K562 (cell line): ENCODE results near the gene TMEM170A. TPM values are rescaled to one million over a fixed set of nuclear protein-coding genes. Genes with fewer than 3 reads are reported as not detected.

ENCODE experiments used
- CAMTA2 ChIP-seq: fragments of 250-450 bp; sonication (Bioruptor Pico); conservative IDR thresholded peaks from 2 replicates; pipeline ENCODE4 v1.5.1; 2022
- EP300 ChIP-seq: IDR thresholded peaks from 2 replicates; pipeline ENCODE4 v1.6.1; 2012; ENCODE audit warnings: low read length, improper control_type of control experiment
- HDAC2 ChIP-seq: fragments of 450-650 bp; IDR thresholded peaks from 2 replicates; pipeline ENCODE4 v1.6.1; 2016; ENCODE audit warnings: mild to moderate bottlenecking
- KLF13 ChIP-seq: fragments of 450-650 bp; IDR thresholded peaks from 2 replicates; pipeline ENCODE4 v1.6.1; 2016; ENCODE audit warnings: missing genetic modification characterization, low read depth, mild to moderate bottlenecking, missing compliant biosample characterization, moderate library complexity, borderline replicate concordance
- NFRKB ChIP-seq: fragments of 450-650 bp; IDR thresholded peaks from 2 replicates; pipeline ENCODE4 v1.6.1; 2016; ENCODE audit warnings: low read depth
- NR4A1 ChIP-seq, 2 experiments: fragments of 250-450 bp in 1 of 2; fragments of 450-650 bp in 1 of 2; sonication (Bioruptor Pico) in 1 of 2; IDR thresholded peaks; 2 replicates each; pipeline versions ENCODE4 v1.4.0 to v1.6.1; 2016 to 2020; ENCODE audit warnings: mild to moderate bottlenecking in 2 of 2, missing compliant biosample characterization in 1 of 2, missing genetic modification characterization in 1 of 2, moderate library complexity in 1 of 2
- PHF21A ChIP-seq: fragments of 450-650 bp; IDR thresholded peaks from 2 replicates; pipeline ENCODE4 v1.6.1; 2017; ENCODE audit warnings: low read depth, borderline replicate concordance
- PHF8 ChIP-seq: fragments of 200-600 bp; sonication (generic); IDR thresholded peaks from 2 replicates; pipeline ENCODE4 v1.6.1; 2012; ENCODE audit warnings: mixed run types, mild to moderate bottlenecking, inconsistent platforms, low read length, moderate library complexity, borderline replicate concordance
- SETDB1 ChIP-seq: IDR thresholded peaks from one replicate; pipeline ENCODE4 v1.6.1; 2012; ENCODE audit warnings: low read length, control low read depth, inconsistent platforms
- TBP ChIP-seq: optimal IDR thresholded peaks from 2 replicates; pipeline ENCODE3; 2011; ENCODE audit warnings: low read depth, low read length, improper control_type of control experiment
- ZFP1 ChIP-seq: fragments of 450-650 bp; formaldehyde crosslinking; IDR thresholded peaks from 2 replicates; pipeline ENCODE4 v1.4.0; 2020; ENCODE audit warnings: mild to moderate bottlenecking, mixed read lengths
- ZNF121 ChIP-seq: sonication (generic); formaldehyde crosslinking; conservative IDR thresholded peaks from 2 replicates; pipeline ENCODE4 v1.8.0; 2022; ENCODE audit warnings: missing genetic modification reagents
- polyA plus RNA-seq, 8 experiments: library from polyadenylated mRNA; depleted of rRNA in 4 of 8; stranded (reverse) in 5 of 8; unstranded in 3 of 8; fragments of >200 nt; fragmentation: Nextera tagmentation in 2 of 8; fragmentation: Illumina TruSeq in 1 of 8; extraction: Ambion mirVana in 2 of 8; extraction: Trizol in 1 of 8; gene quantifications; 2 replicates each; pipeline versions ENCODE4 v1.2.1 to v1.2.3, GENCODE V29; 2011 to 2014; ENCODE audit warnings: inconsistent platforms in 1 of 8, missing spikeins in 1 of 8
- total RNA-seq, 7 experiments: library from RNA; depleted of rRNA in 6 of 7; stranded (reverse); fragments of >200 nt in 6 of 7; fragmentation: Illumina TruSeq in 2 of 7; extraction: Trizol in 2 of 7; gene quantifications; 2 replicates each; pipeline versions ENCODE4 v1.2.1 to v1.2.3, GENCODE V29; 2011 to 2021; ENCODE audit warnings: low replicate concordance in 1 of 7
- TF ChIP-seq, protein P1 (sequence below): fragments of 450-650 bp; IDR thresholded peaks from one replicate; pipeline ENCODE4 v1.6.1; 2018; ENCODE audit warnings: mild to moderate bottlenecking, moderate library complexity; ENCODE audit not compliant: partially characterized antibody
- TF ChIP-seq, protein P2 (sequence below): fragments of 450-650 bp; formaldehyde crosslinking; conservative IDR thresholded peaks from 2 replicates; pipeline ENCODE4 v1.4.0; 2022; ENCODE audit warnings: mild to moderate bottlenecking, missing genetic modification characterization
- TF ChIP-seq, protein P3 (sequence below): IDR thresholded peaks from 3 replicates; pipeline ENCODE4 v1.6.1; 2011; ENCODE audit warnings: borderline replicate concordance, mild to moderate bottlenecking; ENCODE audit not compliant: insufficient read length, insufficient read depth
- TF ChIP-seq, protein P4 (sequence below): fragments of 450-650 bp; IDR thresholded peaks from 2 replicates; pipeline ENCODE4 v1.6.1; 2017; ENCODE audit warnings: mild to moderate bottlenecking, moderate library complexity
- TF ChIP-seq, protein P5 (sequence below): fragments of 450-650 bp; formaldehyde crosslinking; IDR thresholded peaks from 2 replicates; pipeline ENCODE4 v1.4.0; 2022; ENCODE audit warnings: missing genetic modification characterization
- TF ChIP-seq, protein P6 (sequence below): fragments of 450-650 bp; conservative IDR thresholded peaks from 2 replicates; pipeline ENCODE4 v1.6.1; 2016; ENCODE audit warnings: missing genetic modification characterization, low read depth, mild to moderate bottlenecking, control low read depth, missing compliant biosample characterization

Gene TMEM170A
- total and polyA plus RNA-seq, 9 of the 15 experiments (the other 6 are each of a cell fraction or from before 2014, with no cell fraction given) = 6.1 to 30.2 (median 15.0) TPM

DNA sequence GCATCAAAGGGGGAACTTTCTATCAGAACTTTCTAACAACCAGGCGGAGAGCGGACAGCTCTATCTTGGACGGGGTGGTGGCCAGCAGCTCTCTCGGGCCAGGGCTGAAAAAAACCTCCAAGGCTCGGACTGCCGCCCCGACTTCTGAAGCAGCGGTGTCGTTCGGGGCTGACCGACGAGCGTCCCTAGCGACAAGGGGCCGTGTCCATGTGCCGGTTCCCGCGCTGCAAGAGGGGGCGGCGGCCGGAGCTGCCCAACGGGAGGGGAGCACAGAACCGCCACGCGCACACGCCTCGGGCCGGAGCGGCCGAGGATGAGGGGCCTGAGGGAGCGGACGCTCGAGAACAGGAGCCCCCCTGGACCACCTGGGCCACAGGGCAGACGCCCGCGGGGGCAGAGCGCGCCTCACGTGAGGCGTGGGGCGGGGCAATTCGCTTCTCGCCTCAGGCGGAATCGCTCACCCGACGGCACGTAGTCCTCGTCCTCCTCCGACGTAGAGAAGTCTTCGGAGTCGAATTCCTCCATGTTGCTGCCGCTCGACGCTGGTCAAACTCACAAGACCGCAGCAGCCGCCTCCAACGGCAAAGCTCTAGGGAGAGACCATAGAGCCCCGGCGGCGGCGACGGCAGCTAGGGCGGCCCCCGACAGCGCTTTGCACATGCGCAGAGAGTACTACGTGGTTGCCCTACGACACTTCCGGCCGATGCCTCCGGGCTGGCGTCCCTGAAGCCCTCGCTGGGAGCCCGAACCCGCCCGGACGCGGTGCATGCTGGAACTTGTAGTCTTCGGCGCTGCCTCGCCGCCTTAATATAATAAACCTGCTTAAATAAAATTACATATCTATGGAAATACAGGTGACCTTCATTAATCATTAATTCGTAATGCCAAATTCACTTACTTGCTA, 31.4 kb downstream of the TMEM170A start, which contains the start of gene CFDP1 (continued):
- TF ChIP-seq, protein P1, sequence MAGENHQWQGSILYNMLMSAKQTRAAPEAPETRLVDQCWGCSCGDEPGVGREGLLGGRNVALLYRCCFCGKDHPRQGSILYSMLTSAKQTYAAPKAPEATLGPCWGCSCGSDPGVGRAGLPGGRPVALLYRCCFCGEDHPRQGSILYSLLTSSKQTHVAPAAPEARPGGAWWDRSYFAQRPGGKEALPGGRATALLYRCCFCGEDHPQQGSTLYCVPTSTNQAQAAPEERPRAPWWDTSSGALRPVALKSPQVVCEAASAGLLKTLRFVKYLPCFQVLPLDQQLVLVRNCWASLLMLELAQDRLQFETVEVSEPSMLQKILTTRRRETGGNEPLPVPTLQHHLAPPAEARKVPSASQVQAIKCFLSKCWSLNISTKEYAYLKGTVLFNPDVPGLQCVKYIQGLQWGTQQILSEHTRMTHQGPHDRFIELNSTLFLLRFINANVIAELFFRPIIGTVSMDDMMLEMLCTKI = no peak
- TF ChIP-seq, protein P2, sequence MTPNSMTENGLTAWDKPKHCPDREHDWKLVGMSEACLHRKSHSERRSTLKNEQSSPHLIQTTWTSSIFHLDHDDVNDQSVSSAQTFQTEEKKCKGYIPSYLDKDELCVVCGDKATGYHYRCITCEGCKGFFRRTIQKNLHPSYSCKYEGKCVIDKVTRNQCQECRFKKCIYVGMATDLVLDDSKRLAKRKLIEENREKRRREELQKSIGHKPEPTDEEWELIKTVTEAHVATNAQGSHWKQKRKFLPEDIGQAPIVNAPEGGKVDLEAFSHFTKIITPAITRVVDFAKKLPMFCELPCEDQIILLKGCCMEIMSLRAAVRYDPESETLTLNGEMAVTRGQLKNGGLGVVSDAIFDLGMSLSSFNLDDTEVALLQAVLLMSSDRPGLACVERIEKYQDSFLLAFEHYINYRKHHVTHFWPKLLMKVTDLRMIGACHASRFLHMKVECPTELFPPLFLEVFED (CRISPR knock-in tag) = no peak
- no peak for TF ChIP-seq PHF21A
- TF ChIP-seq ZNF121 (CRISPR knock-in tag) = no peak
- TF ChIP-seq, protein P3, sequence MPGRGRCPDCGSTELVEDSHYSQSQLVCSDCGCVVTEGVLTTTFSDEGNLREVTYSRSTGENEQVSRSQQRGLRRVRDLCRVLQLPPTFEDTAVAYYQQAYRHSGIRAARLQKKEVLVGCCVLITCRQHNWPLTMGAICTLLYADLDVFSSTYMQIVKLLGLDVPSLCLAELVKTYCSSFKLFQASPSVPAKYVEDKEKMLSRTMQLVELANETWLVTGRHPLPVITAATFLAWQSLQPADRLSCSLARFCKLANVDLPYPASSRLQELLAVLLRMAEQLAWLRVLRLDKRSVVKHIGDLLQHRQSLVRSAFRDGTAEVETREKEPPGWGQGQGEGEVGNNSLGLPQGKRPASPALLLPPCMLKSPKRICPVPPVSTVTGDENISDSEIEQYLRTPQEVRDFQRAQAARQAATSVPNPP = no peak
- TF ChIP-seq ZFP1 = no peak
- TF ChIP-seq HDAC2 = peak; percentile 87
- TF ChIP-seq NFRKB = no peak
- peak; percentile 91 for TF ChIP-seq KLF13 (tag)
- TF ChIP-seq, protein P4, sequence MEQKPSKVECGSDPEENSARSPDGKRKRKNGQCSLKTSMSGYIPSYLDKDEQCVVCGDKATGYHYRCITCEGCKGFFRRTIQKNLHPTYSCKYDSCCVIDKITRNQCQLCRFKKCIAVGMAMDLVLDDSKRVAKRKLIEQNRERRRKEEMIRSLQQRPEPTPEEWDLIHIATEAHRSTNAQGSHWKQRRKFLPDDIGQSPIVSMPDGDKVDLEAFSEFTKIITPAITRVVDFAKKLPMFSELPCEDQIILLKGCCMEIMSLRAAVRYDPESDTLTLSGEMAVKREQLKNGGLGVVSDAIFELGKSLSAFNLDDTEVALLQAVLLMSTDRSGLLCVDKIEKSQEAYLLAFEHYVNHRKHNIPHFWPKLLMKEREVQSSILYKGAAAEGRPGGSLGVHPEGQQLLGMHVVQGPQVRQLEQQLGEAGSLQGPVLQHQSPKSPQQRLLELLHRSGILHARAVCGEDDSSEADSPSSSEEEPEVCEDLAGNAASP = no peak
- TF ChIP-seq, protein P5, sequence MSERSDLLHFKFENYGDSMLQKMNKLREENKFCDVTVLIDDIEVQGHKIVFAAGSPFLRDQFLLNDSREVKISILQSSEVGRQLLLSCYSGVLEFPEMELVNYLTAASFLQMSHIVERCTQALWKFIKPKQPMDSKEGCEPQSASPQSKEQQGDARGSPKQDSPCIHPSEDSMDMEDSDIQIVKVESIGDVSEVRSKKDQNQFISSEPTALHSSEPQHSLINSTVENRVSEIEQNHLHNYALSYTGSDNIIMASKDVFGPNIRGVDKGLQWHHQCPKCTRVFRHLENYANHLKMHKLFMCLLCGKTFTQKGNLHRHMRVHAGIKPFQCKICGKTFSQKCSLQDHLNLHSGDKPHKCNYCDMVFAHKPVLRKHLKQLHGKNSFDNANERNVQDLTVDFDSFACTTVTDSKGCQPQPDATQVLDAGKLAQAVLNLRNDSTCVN = no peak
- no peak for TF ChIP-seq CAMTA2 (CRISPR knock-in tag)
- TF ChIP-seq PHF8 = peak; percentile 66; the same call in 1 of the 2 replicates
- TF ChIP-seq NR4A1 (CRISPR knock-in tag; IDR thresholded peaks at IDR 0.05) = no peak
- peak; percentile 62; the same call in 1 of the 2 replicates for TF ChIP-seq NR4A1 (tag; IDR thresholded peaks at IDR 0.05)
- no peak for TF ChIP-seq TBP
- TF ChIP-seq SETDB1 = no peak
- 0 out of 2 replicates have a peak, but pooled peaks have one; percentile 2 for TF ChIP-seq EP300
- TF ChIP-seq, protein P6, sequence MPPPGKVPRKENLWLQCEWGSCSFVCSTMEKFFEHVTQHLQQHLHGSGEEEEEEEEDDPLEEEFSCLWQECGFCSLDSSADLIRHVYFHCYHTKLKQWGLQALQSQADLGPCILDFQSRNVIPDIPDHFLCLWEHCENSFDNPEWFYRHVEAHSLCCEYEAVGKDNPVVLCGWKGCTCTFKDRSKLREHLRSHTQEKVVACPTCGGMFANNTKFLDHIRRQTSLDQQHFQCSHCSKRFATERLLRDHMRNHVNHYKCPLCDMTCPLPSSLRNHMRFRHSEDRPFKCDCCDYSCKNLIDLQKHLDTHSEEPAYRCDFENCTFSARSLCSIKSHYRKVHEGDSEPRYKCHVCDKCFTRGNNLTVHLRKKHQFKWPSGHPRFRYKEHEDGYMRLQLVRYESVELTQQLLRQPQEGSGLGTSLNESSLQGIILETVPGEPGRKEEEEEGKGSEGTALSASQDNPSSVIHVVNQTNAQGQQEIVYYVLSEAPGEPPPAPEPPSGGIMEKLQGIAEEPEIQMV (tag) = no peak
